Astrocyte (in vitro differentiated cells and primary cell): ENCODE measurements around the gene SNX5. TPM values are rescaled to one million over a fixed set of nuclear protein-coding genes. Genes with fewer than 3 reads are reported as not detected.

Experiments
- DNase-seq: peaks from one replicate; pipeline ENCODE4 v3.0.0-alpha.2; 2010; ENCODE audit warnings: low read depth
- FAIRE-seq: peaks from 2 replicates; lab custom pipeline; 2011; peaks lifted over from hg19 to GRCh38; lab: Jason Lieb, UNC
- H2AFZ ChIP-seq: 2 replicates; pipeline ENCODE4 v1.6.0; 2012; ENCODE audit warnings: low read depth, low read length, inconsistent platforms
- H3K27ac ChIP-seq: 2 replicates; pipeline ENCODE4 v1.5.1; 2011; ENCODE audit warnings: low read depth, low read length, inconsistent platforms
- H3K27me3 ChIP-seq: 2 replicates; pipeline ENCODE4 v1.6.0; 2011; ENCODE audit warnings: low read length, inconsistent platforms; ENCODE audit not compliant: insufficient read depth
- H3K36me3 ChIP-seq: 2 replicates; pipeline ENCODE4 v1.5.1; 2011; ENCODE audit warnings: low read length, inconsistent platforms; ENCODE audit not compliant: insufficient read depth
- H3K4me1 ChIP-seq: 2 replicates; pipeline ENCODE4 v1.5.1; 2011; ENCODE audit warnings: low read length, inconsistent platforms; ENCODE audit not compliant: insufficient read depth
- H3K4me2 ChIP-seq: 2 replicates; pipeline ENCODE4 v1.6.0; 2012; ENCODE audit warnings: low read length, inconsistent platforms
- H3K4me3 ChIP-seq: 2 replicates; pipeline ENCODE4 v1.5.1; 2011; ENCODE audit warnings: low read depth, mild to moderate bottlenecking, low read length, inconsistent platforms; ENCODE audit not compliant: insufficient read depth
- H3K79me2 ChIP-seq: 2 replicates; pipeline ENCODE4 v1.6.0; 2012; ENCODE audit warnings: mild to moderate bottlenecking, low read length, inconsistent platforms; ENCODE audit not compliant: insufficient read depth
- H3K9ac ChIP-seq: 2 replicates; pipeline ENCODE4 v1.6.0; 2012; ENCODE audit warnings: mild to moderate bottlenecking, low read length, inconsistent platforms
- H3K9me3 ChIP-seq: 2 replicates; pipeline ENCODE4 v1.5.1; 2012; ENCODE audit warnings: low read depth, mild to moderate bottlenecking, low read length, inconsistent platforms; ENCODE audit not compliant: insufficient read depth
- H4K20me1 ChIP-seq: 2 replicates; pipeline ENCODE4 v1.6.0; 2012; ENCODE audit warnings: low read length, inconsistent platforms; ENCODE audit not compliant: insufficient read depth
- H3K27ac Mint-ChIP-seq: one replicate; pipeline ENCODE4 v1.8.0; 2021; ENCODE audit warnings: mild to moderate bottlenecking, mixed read lengths; ENCODE audit not compliant: unreplicated experiment
- H3K27me3 Mint-ChIP-seq: one replicate; pipeline ENCODE4 v1.8.0; 2021; ENCODE audit warnings: low read depth, mixed read lengths; ENCODE audit not compliant: unreplicated experiment
- H3K36me3 Mint-ChIP-seq: one replicate; pipeline ENCODE4 v1.8.0; 2021; ENCODE audit warnings: low read depth, mixed read lengths; ENCODE audit not compliant: unreplicated experiment
- H3K4me1 Mint-ChIP-seq: one replicate; pipeline ENCODE4 v1.8.0; 2021; ENCODE audit warnings: low read depth, mixed read lengths; ENCODE audit not compliant: unreplicated experiment
- H3K4me3 Mint-ChIP-seq: one replicate; pipeline ENCODE4 v1.8.0; 2021; ENCODE audit warnings: mild to moderate bottlenecking, moderate library complexity, mixed read lengths; ENCODE audit not compliant: unreplicated experiment
- H3K9me3 Mint-ChIP-seq: one replicate; pipeline ENCODE4 v1.8.0; 2021; ENCODE audit warnings: mild to moderate bottlenecking, mixed read lengths; ENCODE audit not compliant: unreplicated experiment
- CTCF ChIP-seq: IDR thresholded peaks from 2 replicates; pipeline ENCODE4 v1.5.1; 2011; ENCODE audit warnings: low read depth, mild to moderate bottlenecking, inconsistent platforms, low read length, moderate library complexity; ENCODE audit not compliant: insufficient read depth
- EZH2 ChIP-seq: IDR thresholded peaks from 2 replicates; pipeline ENCODE4 v1.6.1; 2012; ENCODE audit warnings: mild to moderate bottlenecking, low read length, inconsistent platforms; ENCODE audit not compliant: insufficient read depth
- total RNA-seq: library from RNA; stranded (reverse); gene quantifications from 2 replicates; pipeline ENCODE4 v1.2.1, GENCODE V29; 2021

SNX5 gene
- total RNA-seq, 1 donor from 2014 or later = 95.1 TPM

GRCh38 chr20:18005170-18005989 is 36.8 kb upstream of the SNX5 start:
- H4K20me1 ChIP-seq = no peaks in the 10 kb centered on the region
- no peaks in the 10 kb centered on the region for H3K9me3 ChIP-seq
- Mint-ChIP-seq H3K27me3 (no peaks in the 10 kb centered on the region), H3K27ac (no peak overlapping the region), H3K36me3 (no peaks in the 10 kb centered on the region), H3K4me1 (peaks cover 6% of the 10 kb centered on the region), H3K9me3 (no peaks in the 10 kb centered on the region), H3K4me3 (no peak overlapping the region)
- peaks cover 7% of the 10 kb centered on the region for H3K4me1 ChIP-seq
- no peaks in the 10 kb centered on the region for H3K36me3 ChIP-seq
- TF ChIP-seq CTCF = no peak
- H3K27ac ChIP-seq = no peak overlapping the region
- no peaks in the 10 kb centered on the region for H3K27me3 ChIP-seq
- DNase-seq = no peak
- H3K79me2 ChIP-seq = no peaks in the 10 kb centered on the region
- H3K4me2 ChIP-seq = no peak overlapping the region
- no peak overlapping the region for H3K9ac ChIP-seq
- no peak for FAIRE-seq
- no peak overlapping the region for H2AFZ ChIP-seq
- no peak overlapping the region for H3K4me3 ChIP-seq

GRCh38 chr20:18004384-18005031 is 35.9 kb upstream of the SNX5 start:
- H3K4me3 ChIP-seq = no peak overlapping the region
- TF ChIP-seq CTCF = no peak
- no peak for TF ChIP-seq EZH2
- H3K9me3 ChIP-seq = no peaks in the 10 kb centered on the region
- no peaks in the 10 kb centered on the region for H3K36me3 ChIP-seq
- no peak overlapping the region for H3K4me3 Mint-ChIP-seq
- no peaks in the 10 kb centered on the region for H3K27me3 Mint-ChIP-seq
- H3K9ac ChIP-seq = no peak overlapping the region
- no peak overlapping the region for H3K4me2 ChIP-seq
- no peaks in the 10 kb centered on the region for H3K27me3 ChIP-seq
- H3K36me3 Mint-ChIP-seq = no peaks in the 10 kb centered on the region
- H2AFZ ChIP-seq = no peak overlapping the region
- H3K27ac ChIP-seq = no peak overlapping the region
- H3K9me3 Mint-ChIP-seq = no peaks in the 10 kb centered on the region
- H3K79me2 ChIP-seq = no peaks in the 10 kb centered on the region
- peaks cover 6% of the 10 kb centered on the region for H3K4me1 Mint-ChIP-seq
- H4K20me1 ChIP-seq = no peaks in the 10 kb centered on the region
- DNase-seq (peak; percentile 14), FAIRE-seq (no peak)
- no peak overlapping the region for H3K27ac Mint-ChIP-seq
- H3K4me1 ChIP-seq = peaks cover 7% of the 10 kb centered on the region

GRCh38 chr20:18003897-18004296 is 35.3 kb upstream of the SNX5 start:
- DNase-seq (no peak), FAIRE-seq (no peak)
- H3K27ac Mint-ChIP-seq = no peak overlapping the region
- H3K9ac ChIP-seq = no peak overlapping the region
- H3K4me3 Mint-ChIP-seq = no peak overlapping the region
- no peaks in the 10 kb centered on the region for H3K27me3 Mint-ChIP-seq
- H3K9me3 ChIP-seq = no peaks in the 10 kb centered on the region
- no peaks in the 10 kb centered on the region for H3K27me3 ChIP-seq
- no peak overlapping the region for H3K4me3 ChIP-seq
- no peaks in the 10 kb centered on the region for H3K9me3 Mint-ChIP-seq
- H4K20me1 ChIP-seq = no peaks in the 10 kb centered on the region
- H3K36me3 ChIP-seq = no peaks in the 10 kb centered on the region
- H3K36me3 Mint-ChIP-seq = no peaks in the 10 kb centered on the region
- no peak for TF ChIP-seq CTCF
- TF ChIP-seq EZH2 = no peak
- H3K4me1 Mint-ChIP-seq = peaks cover 6% of the 10 kb centered on the region
- H3K4me2 ChIP-seq = no peak overlapping the region
- peaks cover 7% of the 10 kb centered on the region for H3K4me1 ChIP-seq
- no peak overlapping the region for H2AFZ ChIP-seq
- H3K79me2 ChIP-seq = no peaks in the 10 kb centered on the region
- no peak overlapping the region for H3K27ac ChIP-seq
